Vagina (tissue), 2 donors: ENCODE measurements around the gene MACROD2. TPM values are rescaled to one million over a fixed set of nuclear protein-coding genes. Genes with fewer than 3 reads are reported as not detected.

Source experiments
- DNase-seq, 2 donors: peaks; one replicate each; pipeline ENCODE4 v3.0.0-alpha.2; 2017; ENCODE audit errors: extremely low spot score in 2 of 2
- H3K27ac ChIP-seq: fragments of 200-600 bp; sonication (generic); one replicate; pipeline ENCODE4 v1.5.1; 2019
- H3K27me3 ChIP-seq: fragments of 200-600 bp; sonication (generic); one replicate; pipeline ENCODE4 v1.5.1; 2019
- H3K36me3 ChIP-seq, 2 donors: fragments of 200-600 bp; sonication (generic); one replicate each; pipeline ENCODE4 v1.5.1; 2017 to 2019
- H3K4me1 ChIP-seq: fragments of 200-600 bp; sonication (generic); one replicate; pipeline ENCODE4 v1.5.1; 2019
- H3K4me3 ChIP-seq, 2 donors: fragments of 200-600 bp; sonication (generic); 1 replicate in 1 of 2; 2 replicates in 1 of 2; pipeline ENCODE4 v1.5.1; 2016 to 2019
- H3K9me3 ChIP-seq: fragments of 200-600 bp; sonication (generic); one replicate; pipeline ENCODE4 v1.5.1; 2019
- POLR2A ChIP-seq, 2 donors: fragments of 450-650 bp; IDR thresholded peaks; one replicate each; pipeline ENCODE4 v1.6.1; 2017; ENCODE audit warnings: antibody characterized with exemption in 2 of 2, mild to moderate bottlenecking in 2 of 2, moderate library complexity in 2 of 2
- POLR2AphosphoS5 ChIP-seq, 2 donors: sonication (generic); formaldehyde crosslinking; IDR thresholded peaks; one replicate each; pipeline ENCODE4 v1.9.0; 2017; ENCODE audit warnings: antibody characterized with exemption in 2 of 2, mild to moderate bottlenecking in 2 of 2, low read depth in 1 of 2; ENCODE audit not compliant: insufficient read depth in 1 of 2
- intact Hi-C: fragments of 100-400 bp; cut with DNase I; formaldehyde crosslinking; loops from one replicate; pipeline ENCODE4 v1.15.1; 2023
- total RNA-seq: library from RNA; depleted of rRNA; stranded (reverse); fragments of >200 nt; gene quantifications from one replicate; pipeline ENCODE4 v1.2.3, GENCODE V29; 2016
- TF ChIP-seq, protein P1 (sequence below), 3 experiments: fragments of 450-650 bp in 2 of 3; fragments of 200-600 bp in 1 of 3; sonication (generic) in 1 of 3; IDR thresholded peaks; one replicate each; pipeline ENCODE4 v1.5.1; 2017 to 2019; ENCODE audit warnings: antibody characterized with exemption in 3 of 3, mild to moderate bottlenecking in 2 of 3, moderate library complexity in 2 of 3

Gene MACROD2
- total RNA-seq, 1 donor from 2014 or later = 12.5 TPM

DNA sequence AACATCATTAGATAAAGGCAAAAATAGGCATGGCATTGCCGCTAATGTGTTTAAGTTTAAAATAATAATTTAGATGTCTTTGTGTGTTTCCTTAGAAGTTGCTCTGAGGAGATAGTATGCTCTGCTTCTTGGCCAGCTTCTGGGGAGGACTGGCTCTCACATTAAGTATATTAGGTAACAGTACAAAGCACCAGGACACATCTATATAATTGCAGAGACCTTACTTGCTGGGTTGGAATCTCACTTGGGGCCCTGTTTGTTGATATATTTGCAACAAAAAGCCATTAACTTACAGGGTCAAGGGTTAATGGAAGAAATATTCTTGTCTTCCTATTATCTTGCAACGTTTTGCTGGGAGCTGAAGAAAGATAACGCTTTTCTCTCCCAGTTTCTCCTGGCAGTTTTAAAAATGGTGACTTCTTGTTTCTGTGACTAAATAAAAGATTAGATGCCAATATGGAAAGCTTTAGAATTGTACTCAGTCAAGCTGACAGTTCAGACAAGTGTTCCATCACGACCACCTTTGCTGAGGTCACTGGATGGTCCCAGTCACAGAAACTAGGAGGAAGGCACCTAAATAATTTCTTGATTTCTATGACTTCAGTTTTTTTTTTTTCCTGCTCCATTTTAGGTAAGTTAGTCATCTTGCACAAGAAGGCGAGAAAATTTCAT lies 804.4 kb downstream of the MACROD2 start:
- H3K4me1 ChIP-seq = no peaks in the 10 kb centered on the region
- H3K36me3 ChIP-seq = no peaks in the 10 kb centered on the region
- H3K27ac ChIP-seq = no peak overlapping the region
- no peak for DNase-seq
- intact Hi-C loops = no loop called here
- TF ChIP-seq POLR2A (IDR thresholded peaks at IDR 0.05) = no peak
- TF ChIP-seq, protein P1, sequence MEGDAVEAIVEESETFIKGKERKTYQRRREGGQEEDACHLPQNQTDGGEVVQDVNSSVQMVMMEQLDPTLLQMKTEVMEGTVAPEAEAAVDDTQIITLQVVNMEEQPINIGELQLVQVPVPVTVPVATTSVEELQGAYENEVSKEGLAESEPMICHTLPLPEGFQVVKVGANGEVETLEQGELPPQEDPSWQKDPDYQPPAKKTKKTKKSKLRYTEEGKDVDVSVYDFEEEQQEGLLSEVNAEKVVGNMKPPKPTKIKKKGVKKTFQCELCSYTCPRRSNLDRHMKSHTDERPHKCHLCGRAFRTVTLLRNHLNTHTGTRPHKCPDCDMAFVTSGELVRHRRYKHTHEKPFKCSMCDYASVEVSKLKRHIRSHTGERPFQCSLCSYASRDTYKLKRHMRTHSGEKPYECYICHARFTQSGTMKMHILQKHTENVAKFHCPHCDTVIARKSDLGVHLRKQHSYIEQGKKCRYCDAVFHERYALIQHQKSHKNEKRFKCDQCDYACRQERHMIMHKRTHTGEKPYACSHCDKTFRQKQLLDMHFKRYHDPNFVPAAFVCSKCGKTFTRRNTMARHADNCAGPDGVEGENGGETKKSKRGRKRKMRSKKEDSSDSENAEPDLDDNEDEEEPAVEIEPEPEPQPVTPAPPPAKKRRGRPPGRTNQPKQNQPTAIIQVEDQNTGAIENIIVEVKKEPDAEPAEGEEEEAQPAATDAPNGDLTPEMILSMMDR (IDR thresholded peaks at IDR 0.05) = no peak
- no peak for TF ChIP-seq POLR2AphosphoS5 (IDR thresholded peaks at IDR 0.05; ENCODE audit: insufficient read depth in 1 of 2, low read depth in 1 of 2)
- H3K27me3 ChIP-seq = no peaks in the 10 kb centered on the region
- H3K4me3 ChIP-seq = no peak overlapping the region
- no peaks in the 10 kb centered on the region for H3K9me3 ChIP-seq

DNA sequence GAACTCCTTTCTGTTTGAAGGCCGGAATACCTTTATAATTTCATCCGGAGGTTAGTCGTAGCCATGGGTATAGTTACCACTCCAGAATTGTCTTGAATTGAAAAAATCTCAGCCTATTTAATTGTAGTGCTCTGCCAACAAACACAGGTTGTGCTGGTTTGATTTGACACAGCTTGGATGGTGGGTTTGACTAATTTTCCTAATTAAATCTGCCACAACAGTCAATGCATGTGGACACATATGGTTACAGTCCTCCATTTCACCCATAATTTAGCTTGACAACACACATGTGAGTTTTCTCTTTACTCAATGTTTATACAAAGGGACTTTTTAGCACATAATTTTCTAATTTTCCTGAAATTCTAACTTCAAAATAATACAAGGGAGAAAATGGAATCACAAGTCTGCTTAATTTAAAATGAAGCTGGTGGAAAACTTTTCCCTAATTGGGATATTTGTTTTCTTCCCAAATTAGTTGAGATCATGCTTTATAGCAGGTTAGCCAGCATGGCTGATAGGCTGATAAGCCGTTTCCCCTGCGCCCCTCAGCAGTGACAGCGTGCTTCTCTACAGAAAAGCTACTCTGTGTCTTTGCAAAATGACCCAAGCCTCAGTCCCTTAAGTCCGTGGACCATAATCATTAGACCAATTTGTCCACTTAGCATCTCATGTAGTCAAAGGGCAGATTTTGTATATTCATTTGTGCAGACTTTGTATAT lies 805.5 kb downstream of the MACROD2 start:
- intact Hi-C loops = no loop called here
- H3K36me3 ChIP-seq = no peaks in the 10 kb centered on the region
- H3K4me3 ChIP-seq = no peak overlapping the region
- H3K4me1 ChIP-seq = no peaks in the 10 kb centered on the region
- DNase-seq = no peak
- TF ChIP-seq, protein P1 (IDR thresholded peaks at IDR 0.05) = no peak
- TF ChIP-seq POLR2AphosphoS5 (IDR thresholded peaks at IDR 0.05; ENCODE audit: insufficient read depth in 1 of 2, low read depth in 1 of 2) = no peak
- no peak overlapping the region for H3K27ac ChIP-seq
- H3K9me3 ChIP-seq = no peaks in the 10 kb centered on the region
- H3K27me3 ChIP-seq = no peaks in the 10 kb centered on the region

DNA sequence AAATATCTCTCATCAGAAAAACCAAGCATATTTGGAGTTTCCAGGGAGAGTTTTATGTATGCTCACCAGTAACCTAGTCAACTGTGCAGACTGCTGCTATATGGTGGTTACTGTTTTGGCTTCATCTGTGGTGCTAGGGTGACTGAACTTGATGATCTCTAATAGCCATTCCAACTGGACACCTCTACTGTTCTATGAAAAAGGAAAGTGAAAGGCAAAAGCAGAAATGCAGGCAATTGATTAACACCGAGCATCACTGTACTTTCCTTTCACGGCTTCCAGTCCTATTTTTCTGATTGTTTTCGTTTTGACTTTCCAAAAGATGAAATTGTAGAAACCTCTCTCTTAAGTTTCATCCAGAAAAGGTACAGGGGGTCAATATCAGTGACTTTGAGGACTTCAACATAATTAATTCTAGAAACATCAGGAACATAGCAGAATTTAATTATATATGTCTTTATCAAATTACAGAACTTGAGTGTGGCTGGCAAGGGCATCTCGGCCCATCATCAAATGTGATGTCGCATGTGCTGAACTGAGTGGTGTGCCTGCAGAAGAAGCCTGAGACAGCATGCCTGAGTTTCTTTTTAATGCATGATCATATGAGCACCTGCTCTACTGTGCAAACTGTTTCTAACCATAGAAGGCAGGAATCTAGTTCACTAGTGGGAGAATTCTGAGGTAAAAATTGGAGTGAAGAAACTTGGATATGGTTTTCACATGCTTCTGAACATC lies 806.4 kb downstream of the MACROD2 start:
- no peaks in the 10 kb centered on the region for H3K36me3 ChIP-seq
- no peak for DNase-seq
- TF ChIP-seq, protein P1 (IDR thresholded peaks at IDR 0.05) = no peak
- TF ChIP-seq POLR2A (IDR thresholded peaks at IDR 0.05) = no peak
- no peak for TF ChIP-seq POLR2AphosphoS5 (IDR thresholded peaks at IDR 0.05; ENCODE audit: insufficient read depth in 1 of 2, low read depth in 1 of 2)
- no peaks in the 10 kb centered on the region for H3K4me1 ChIP-seq
- H3K27me3 ChIP-seq = no peaks in the 10 kb centered on the region
- intact Hi-C loops = no loop called here
- no peaks in the 10 kb centered on the region for H3K9me3 ChIP-seq
- no peak overlapping the region for H3K4me3 ChIP-seq
- no peak overlapping the region for H3K27ac ChIP-seq

DNA sequence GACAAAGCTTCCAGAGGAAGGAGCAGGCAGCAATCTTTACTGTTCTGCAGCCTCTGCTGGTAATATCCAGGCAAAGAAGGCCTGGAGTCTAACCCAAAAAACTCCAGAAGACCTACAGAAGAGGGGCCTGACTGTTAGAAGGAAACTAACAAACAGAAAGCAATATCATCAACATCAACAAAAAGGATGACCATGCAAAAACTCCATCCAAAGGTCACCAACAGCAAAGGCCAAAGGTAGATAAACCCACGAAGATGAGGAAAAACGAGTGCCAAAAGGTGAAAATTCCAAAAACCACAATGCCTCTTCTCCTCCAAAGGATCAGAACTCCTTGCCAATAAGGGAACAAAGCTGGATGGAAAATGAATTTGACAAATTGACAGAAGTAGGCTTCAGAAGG lies 811.9 kb downstream of the MACROD2 start:
- no peak overlapping the region for H3K27ac ChIP-seq
- no peak overlapping the region for H3K4me3 ChIP-seq
- no peaks in the 10 kb centered on the region for H3K4me1 ChIP-seq
- no peaks in the 10 kb centered on the region for H3K36me3 ChIP-seq
- intact Hi-C loops = no loop called here
- DNase-seq = no peak
- TF ChIP-seq POLR2A (IDR thresholded peaks at IDR 0.05) (no peak), POLR2AphosphoS5 (IDR thresholded peaks at IDR 0.05; ENCODE audit: insufficient read depth in 1 of 2, low read depth in 1 of 2) (no peak)
- TF ChIP-seq, protein P1 (IDR thresholded peaks at IDR 0.05) = no peak
- H3K27me3 ChIP-seq = no peaks in the 10 kb centered on the region
- no peaks in the 10 kb centered on the region for H3K9me3 ChIP-seq
